Neuron (in vitro differentiated cells): ENCODE results near the gene KHDC1L.
"Not testable (repeated sequence)": the region's sequence is repeated elsewhere in the genome, so short reads cannot be mapped to it uniquely, and the experiment has no call there.

Experiments used
- H2AFZ ChIP-seq: one replicate; pipeline ENCODE4 v1.6.1; 2013; ENCODE audit warnings: low read depth, mild to moderate bottlenecking, inconsistent platforms, low read length, moderate library complexity
- H3K27me3 ChIP-seq: one replicate; pipeline ENCODE4 v1.6.1; 2013; ENCODE audit warnings: low read length; ENCODE audit not compliant: insufficient read depth
- H3K36me3 ChIP-seq: one replicate; pipeline ENCODE4 v1.6.1; 2013; ENCODE audit warnings: low read length; ENCODE audit not compliant: insufficient read depth
- H3K4me1 ChIP-seq: one replicate; pipeline ENCODE4 v1.6.1; 2013; ENCODE audit warnings: low read length; ENCODE audit not compliant: insufficient read depth
- H3K4me3 ChIP-seq: 2 replicates; pipeline ENCODE4 v1.5.1; 2013; ENCODE audit warnings: mild to moderate bottlenecking, low read length, moderate library complexity
- H3K9me3 ChIP-seq: one replicate; pipeline ENCODE4 v1.6.1; 2013; ENCODE audit warnings: low read length

Gene KHDC1L

DNA sequence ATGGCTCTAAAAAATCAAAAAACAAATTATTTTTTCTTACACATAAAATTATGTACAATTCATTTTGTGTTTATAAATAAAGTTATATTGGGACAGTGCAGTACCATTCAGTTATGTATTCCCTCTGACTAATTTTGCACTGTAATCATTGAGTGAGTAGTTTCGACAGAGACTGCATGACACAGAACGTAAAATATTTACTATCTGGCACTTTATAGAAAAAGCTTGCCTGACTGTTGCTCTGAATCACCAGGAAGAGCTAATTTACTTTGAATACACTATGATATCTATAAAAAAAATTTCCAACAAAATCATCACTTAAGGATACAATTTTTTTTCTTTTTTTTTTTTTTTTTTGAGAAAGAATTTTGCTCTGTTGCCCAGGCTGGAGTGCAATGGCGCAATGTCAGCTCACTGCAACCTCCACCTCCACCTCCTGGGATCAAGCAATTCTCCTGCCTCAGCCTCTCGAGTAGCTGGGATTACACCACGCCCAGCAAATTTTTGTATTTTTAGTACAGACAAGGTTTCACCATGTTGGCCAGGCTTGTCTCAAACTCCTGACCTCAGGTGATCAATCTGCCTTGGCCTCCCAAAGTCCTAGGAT is 11.0 kb upstream of the KHDC1L start:
- Histone ChIP-seq H3K36me3 (no peaks in the 10 kb centered on the region), H3K27me3 (no peaks in the 10 kb centered on the region), H3K4me1 (no peaks in the 10 kb centered on the region), H3K4me3 (no peak overlapping the region), H3K9me3 (no peaks in the 10 kb centered on the region), H2AFZ (no peak overlapping the region)

DNA sequence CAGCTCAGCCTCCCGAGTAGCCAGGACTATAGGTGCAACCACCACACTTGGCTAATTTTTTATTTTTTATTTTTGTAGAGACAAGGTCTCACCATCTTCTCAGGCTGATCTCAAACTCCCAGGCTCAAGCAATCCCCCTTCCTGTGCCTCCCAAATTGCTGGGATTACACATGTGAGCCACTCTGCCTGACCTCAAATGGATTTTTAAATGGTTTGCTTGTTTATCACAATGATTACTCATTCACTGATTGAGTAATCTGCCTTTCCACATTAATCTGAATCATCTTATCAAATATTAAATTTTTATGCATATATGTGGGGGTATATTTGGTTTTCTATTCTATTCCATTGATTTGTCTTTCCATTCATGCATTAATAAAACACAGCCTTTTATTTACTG is 9.4 kb upstream of the KHDC1L start:
- no peaks in the 10 kb centered on the region for H3K4me1 ChIP-seq
- no peak overlapping the region for H3K4me3 ChIP-seq
- no peak overlapping the region for H2AFZ ChIP-seq
- no peaks in the 10 kb centered on the region for H3K27me3 ChIP-seq
- no peaks in the 10 kb centered on the region for H3K36me3 ChIP-seq
- H3K9me3 ChIP-seq: no peaks in the 10 kb centered on the region

DNA sequence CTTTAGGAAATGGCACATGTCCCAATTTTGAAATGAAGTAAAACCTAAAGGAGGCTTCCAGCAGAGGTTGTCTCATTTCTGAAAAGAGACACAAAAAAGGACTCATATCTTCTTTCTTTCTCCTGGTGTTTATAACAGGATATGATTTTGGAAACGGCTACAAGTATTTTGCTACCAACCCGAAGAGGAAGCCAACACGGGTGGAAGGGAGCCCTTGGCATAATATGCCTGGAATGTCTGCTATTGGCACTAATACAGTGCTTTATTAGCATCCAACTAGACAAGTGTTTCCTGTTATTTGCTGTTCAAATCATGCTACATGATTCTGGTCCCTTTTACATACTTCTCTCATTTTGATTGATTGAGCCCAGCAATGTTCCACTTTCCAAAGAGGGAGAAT is 8.7 kb upstream of the KHDC1L start:
- not testable (repeated sequence) for H3K4me3 ChIP-seq, H2AFZ ChIP-seq, H3K9me3 ChIP-seq, H3K27me3 ChIP-seq, H3K36me3 ChIP-seq, H3K4me1 ChIP-seq

DNA sequence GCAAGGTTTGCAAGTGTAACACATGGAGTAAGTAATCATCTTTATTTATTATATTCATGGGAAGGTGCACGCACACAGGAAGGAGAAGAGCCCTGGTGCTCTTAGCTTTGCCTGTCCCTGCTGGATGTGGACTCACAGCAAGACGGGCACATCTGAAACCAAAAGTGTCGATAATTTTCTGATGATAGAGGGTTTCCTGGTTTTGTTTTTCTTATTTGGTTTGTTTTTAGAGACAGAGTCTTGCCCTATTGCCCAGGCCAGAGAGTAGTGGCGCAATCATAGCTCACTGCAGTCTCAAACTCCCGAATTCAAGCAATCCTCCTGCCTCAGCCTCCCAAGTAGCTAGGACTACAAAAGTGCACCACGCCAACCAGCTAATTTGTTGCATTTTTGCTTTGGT is 7.8 kb upstream of the KHDC1L start:
- Histone ChIP-seq H3K27me3 (no peaks in the 10 kb centered on the region), H3K4me3 (no peak overlapping the region), H3K36me3 (no peaks in the 10 kb centered on the region), H2AFZ (no peak overlapping the region), H3K4me1 (no peaks in the 10 kb centered on the region), H3K9me3 (no peaks in the 10 kb centered on the region)

DNA sequence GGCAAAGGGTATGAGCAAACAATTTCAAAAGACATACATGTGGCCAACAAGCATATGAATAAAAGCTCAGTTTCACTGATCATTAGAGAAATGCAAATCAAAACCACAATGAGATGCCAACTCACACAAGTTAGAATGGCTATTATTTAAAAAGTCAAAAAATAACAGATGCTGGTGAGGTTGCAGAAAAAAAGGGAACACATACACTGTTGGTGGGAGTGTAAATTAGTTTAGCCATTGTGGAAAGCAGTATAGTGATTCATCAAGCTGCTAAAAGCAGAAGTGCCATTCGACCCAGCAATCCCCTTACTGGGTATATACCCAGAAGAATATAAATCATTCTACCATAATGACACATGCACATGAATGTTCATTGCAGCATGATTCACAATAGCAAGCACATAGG is 6.7 kb upstream of the KHDC1L start:
- Histone ChIP-seq H3K27me3 (no peaks in the 10 kb centered on the region), H3K4me3 (no peak overlapping the region), H2AFZ (no peak overlapping the region), H3K4me1 (no peaks in the 10 kb centered on the region), H3K36me3 (no peaks in the 10 kb centered on the region), H3K9me3 (no peaks in the 10 kb centered on the region)

DNA sequence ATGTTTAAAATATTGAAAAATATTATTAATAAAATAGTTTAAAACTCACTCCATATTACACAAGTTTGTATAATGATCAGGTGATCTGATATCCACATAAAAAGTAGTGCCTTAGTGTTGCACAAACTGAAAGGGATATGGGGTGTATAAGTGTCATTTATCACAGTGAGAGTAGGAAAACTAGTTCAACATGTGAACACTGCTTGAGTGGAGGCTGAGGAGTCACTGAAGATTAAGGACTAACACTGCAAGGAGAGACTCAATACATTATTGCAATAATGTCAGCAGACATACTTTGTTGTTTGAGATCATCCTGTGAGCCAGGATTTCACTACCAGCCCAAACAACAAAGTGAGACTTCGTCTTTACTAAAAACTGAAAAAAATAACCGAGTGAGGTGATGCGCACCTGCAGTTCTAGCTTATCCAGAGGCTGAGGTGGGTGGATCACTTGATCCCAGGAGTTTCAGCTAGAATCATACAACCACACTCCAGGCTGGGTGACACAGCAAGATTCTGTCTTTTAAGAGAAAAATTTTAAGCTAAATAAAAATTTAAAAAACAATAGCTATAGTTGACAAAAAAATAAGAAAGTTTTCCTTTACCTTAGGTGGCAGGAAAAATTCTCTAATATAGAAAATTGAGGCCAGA is 2.4 kb upstream of the KHDC1L start:
- no peaks in the 10 kb centered on the region for H3K4me1 ChIP-seq
- no peaks in the 10 kb centered on the region for H3K36me3 ChIP-seq
- H3K4me3 ChIP-seq: no peak overlapping the region
- H3K27me3 ChIP-seq: no peaks in the 10 kb centered on the region
- no peak overlapping the region for H2AFZ ChIP-seq
- no peaks in the 10 kb centered on the region for H3K9me3 ChIP-seq

DNA sequence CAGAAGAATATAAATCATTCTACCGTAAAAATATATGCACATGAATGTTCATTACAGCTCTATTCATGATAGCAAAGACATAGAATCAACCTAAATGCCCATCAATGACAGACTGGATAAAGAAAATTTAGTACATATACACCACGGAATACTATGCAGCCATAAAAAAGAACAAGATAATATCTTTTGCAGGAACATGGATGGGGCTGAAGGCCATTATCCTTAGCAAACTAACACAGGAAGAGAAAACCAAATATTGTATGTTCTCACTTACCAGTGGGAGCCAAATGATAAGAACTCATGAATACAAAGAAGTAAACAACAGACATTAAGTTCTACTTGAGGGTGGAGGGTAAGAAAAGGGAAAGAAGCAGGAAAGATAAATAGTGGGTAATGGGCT is 8.4 kb downstream of the KHDC1L start:
- H3K27me3 ChIP-seq: no peaks in the 10 kb centered on the region

DNA sequence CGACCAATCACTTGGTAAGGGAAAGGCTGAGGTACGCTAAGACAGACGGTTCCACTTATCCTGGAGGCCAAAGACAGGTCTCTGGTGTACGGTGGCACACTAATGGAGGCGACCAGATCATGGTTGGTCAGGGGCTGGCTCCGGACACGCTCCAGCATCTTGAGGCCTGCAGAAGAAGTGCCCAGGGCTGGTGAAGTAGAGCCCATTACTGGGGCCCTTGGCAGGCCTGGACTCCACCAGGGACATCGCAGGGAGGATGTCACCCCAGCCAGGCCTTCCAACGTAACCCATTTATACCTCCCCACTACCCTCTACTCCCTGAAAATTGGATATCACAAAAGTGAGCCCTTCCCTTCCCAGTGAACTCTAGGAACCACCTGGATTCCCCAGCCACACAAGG is 16.2 kb downstream of the KHDC1L start:
- no peaks in the 10 kb centered on the region for H3K4me1 ChIP-seq
- H3K4me3 ChIP-seq: no peak overlapping the region
- no peaks in the 10 kb centered on the region for H3K9me3 ChIP-seq
- H3K27me3 ChIP-seq: no peaks in the 10 kb centered on the region
- no peak overlapping the region for H2AFZ ChIP-seq
- no peaks in the 10 kb centered on the region for H3K36me3 ChIP-seq

More for the DNA sequence above, 8.4 kb downstream of the KHDC1L start:
- H3K36me3 ChIP-seq: no peaks in the 10 kb centered on the region
- no peak overlapping the region for H3K4me3 ChIP-seq
- H2AFZ ChIP-seq: no peak overlapping the region
- H3K4me1 ChIP-seq: no peaks in the 10 kb centered on the region
- H3K9me3 ChIP-seq: no peaks in the 10 kb centered on the region

DNA sequence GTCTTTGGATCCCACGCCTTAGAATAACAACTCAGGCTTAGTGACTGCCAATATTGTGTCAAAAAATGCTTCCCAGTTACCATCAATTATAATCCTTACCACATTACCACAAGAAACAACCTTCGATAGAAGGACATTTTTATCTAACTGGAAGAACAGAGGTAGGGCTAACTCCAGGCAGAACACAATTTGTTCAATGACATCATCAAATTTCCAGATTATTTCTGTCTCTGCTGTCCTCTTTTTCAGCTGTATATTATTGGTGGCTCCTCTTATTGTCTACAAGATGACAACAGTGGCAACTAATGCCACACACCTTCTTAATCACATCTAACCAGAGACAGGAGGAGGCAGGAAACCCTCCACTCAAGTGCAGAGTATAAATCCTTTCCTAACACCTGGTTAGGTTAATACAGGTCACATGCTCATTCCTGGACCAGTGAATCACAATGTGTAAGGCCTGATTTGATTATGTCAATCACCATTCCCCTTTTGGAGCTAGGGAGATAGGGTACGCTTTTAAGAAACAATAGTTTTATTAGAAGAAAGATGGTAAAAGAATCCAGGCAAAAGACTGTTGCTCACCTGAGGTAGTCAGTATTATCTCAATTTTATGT is 18.0 kb downstream of the KHDC1L start:
- Histone ChIP-seq H3K9me3 (no peaks in the 10 kb centered on the region), H3K36me3 (no peaks in the 10 kb centered on the region), H2AFZ (no peak overlapping the region), H3K4me1 (no peaks in the 10 kb centered on the region), H3K27me3 (no peaks in the 10 kb centered on the region), H3K4me3 (no peak overlapping the region)

DNA sequence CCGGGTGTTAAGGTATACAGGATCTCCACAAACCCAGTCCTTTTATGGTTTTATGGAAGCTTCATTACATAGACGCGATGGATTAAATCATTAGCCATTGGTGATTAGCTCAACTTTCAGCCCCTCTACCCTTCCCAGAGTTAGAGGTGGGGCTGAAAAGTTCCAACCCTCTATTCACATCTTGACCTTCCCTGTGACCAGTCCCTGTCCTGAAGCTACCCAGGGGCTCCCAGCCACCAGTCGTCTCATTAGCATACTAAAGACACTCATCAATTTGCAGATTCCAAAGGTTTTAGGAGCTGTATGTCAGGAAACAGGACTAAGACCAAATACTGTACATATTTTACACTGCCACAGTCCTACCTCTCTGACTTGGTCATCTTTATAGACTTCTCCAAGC is 21.0 kb downstream of the KHDC1L start:
- H3K9me3 ChIP-seq: no peaks in the 10 kb centered on the region
- no peaks in the 10 kb centered on the region for H3K27me3 ChIP-seq
- no peaks in the 10 kb centered on the region for H3K4me1 ChIP-seq
- no peak overlapping the region for H2AFZ ChIP-seq
- no peak overlapping the region for H3K4me3 ChIP-seq
- no peaks in the 10 kb centered on the region for H3K36me3 ChIP-seq

DNA sequence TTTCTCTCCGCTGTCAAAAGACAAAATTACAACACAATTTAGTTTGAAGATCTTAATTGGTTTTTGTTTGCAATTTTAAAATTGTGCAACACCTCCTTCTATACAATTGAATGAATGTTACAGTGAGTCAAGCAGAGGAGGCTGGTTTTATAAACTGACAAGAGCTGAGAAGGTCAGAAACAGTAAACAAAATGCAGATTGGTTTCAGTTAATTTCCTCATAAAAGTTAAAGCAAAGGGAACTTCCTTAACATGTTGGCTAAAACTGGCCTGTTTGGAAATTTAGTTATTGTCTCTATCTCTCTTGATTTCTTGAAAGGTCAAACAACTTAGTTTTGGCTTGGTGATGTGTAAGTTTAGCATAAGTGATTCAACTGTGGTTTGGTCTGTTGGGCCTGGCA is 22.2 kb downstream of the KHDC1L start:
- Histone ChIP-seq H3K9me3 (no peaks in the 10 kb centered on the region), H3K4me1 (no peaks in the 10 kb centered on the region)

DNA sequence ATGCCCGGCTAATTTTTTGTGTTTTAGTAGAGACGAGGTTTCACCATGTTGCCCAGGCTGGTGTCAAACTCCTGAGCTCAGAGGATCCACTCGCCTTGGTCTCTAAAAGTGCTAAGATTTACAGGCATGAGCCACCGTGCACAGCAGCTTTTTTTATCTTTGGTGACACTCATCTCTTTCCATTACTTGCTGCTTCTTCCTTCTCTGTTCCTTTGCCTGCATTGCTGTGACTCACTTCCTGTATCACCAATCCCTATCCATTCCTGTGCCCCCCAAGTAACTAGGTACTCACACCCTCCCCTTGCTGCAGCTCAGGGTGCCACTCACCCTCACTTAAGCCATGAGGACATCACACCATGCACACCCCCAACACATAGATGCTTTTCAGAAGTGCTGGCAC is 24.6 kb downstream of the KHDC1L start:
- no peaks in the 10 kb centered on the region for H3K9me3 ChIP-seq
- no peaks in the 10 kb centered on the region for H3K36me3 ChIP-seq

More for the DNA sequence above, 22.2 kb downstream of the KHDC1L start:
- Histone ChIP-seq H3K36me3 (no peaks in the 10 kb centered on the region), H3K27me3 (no peaks in the 10 kb centered on the region), H3K4me3 (no peak overlapping the region), H2AFZ (no peak overlapping the region)

DNA sequence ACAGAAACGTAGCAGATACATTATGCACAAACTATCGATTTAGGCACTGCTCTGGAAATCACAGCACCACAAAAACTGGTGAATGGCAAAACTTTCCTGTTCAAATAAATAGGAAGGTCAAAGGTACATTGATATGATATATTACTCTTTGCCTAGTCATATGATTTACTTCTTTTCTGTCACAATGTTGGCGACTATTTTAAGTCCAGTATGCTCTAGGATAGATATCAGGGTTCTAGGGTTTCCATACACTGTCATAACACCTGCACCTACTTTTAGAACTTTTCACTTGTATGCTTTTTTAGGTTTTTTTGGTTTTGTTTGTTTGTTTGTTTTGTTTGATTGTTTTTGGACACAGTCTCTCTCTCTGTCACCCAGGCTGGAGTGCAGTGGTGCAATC is 25.0 kb downstream of the KHDC1L start:
- Histone ChIP-seq H3K27me3 (no peaks in the 10 kb centered on the region), H2AFZ (no peak overlapping the region), H3K9me3 (no peaks in the 10 kb centered on the region), H3K4me1 (no peaks in the 10 kb centered on the region), H3K4me3 (no peak overlapping the region), H3K36me3 (no peaks in the 10 kb centered on the region)

More for the DNA sequence above, 24.6 kb downstream of the KHDC1L start:
- Histone ChIP-seq H3K4me3 (no peak overlapping the region), H2AFZ (no peak overlapping the region), H3K4me1 (no peaks in the 10 kb centered on the region), H3K27me3 (no peaks in the 10 kb centered on the region)
